ENCODE measurements around the gene CSF1. TPM values are rescaled to one million over a fixed set of nuclear protein-coding genes. Genes with fewer than 3 reads are reported as not detected.
"Not testable (repeated sequence)": the region's sequence is repeated elsewhere in the genome, so short reads cannot be mapped to it uniquely, and the experiment has no call there.

CSF1 gene
- total RNA-seq, 1 donor from 2014 or later, result 13.9 TPM

GRCh38 chr1:109950509-109950908 is 39.9 kb downstream of the CSF1 start:
- H3K4me3 ChIP-seq, result no peak overlapping the region
- intact Hi-C loops (cut with micrococcal nuclease), result no loop called here
- H3K27ac ChIP-seq (replicated peaks), result peak overlapping the region; percentile 13
- no peaks in the 10 kb centered on the region for H3K36me3 ChIP-seq
- no peak for DNase-seq
- peaks cover 20% of the 10 kb centered on the region for H3K4me1 ChIP-seq
- H3K27me3 ChIP-seq (ENCODE audit: low read depth), result no peaks in the 10 kb centered on the region
- no peak for TF ChIP-seq CTCF (IDR thresholded peaks at IDR 0.05; ENCODE audit: borderline replicate concordance)
- no peaks in the 10 kb centered on the region for H3K9me3 ChIP-seq (replicated peaks)

GRCh38 chr1:109951501-109951900 is 40.9 kb downstream of the CSF1 start:
- H3K27me3 ChIP-seq (ENCODE audit: low read depth); DNase-seq; H3K4me3 ChIP-seq; intact Hi-C loops (cut with micrococcal nuclease); H3K9me3 ChIP-seq (replicated peaks); H3K27ac ChIP-seq (replicated peaks); H3K36me3 ChIP-seq: not testable (repeated sequence)
- H3K4me1 ChIP-seq, result peaks cover 20% of the 10 kb centered on the region

GRCh38 chr1:109954041-109954512 is 43.4 kb downstream of the CSF1 start:
- intact Hi-C loops (cut with micrococcal nuclease), result no loop called here
- Histone ChIP-seq H3K27ac (replicated peaks) (peak overlapping the region; percentile 69), H3K27me3 (ENCODE audit: low read depth) (no peaks in the 10 kb centered on the region), H3K36me3 (no peaks in the 10 kb centered on the region), H3K4me1 (peaks cover 21% of the 10 kb centered on the region), H3K4me3 (no peak overlapping the region), H3K9me3 (replicated peaks) (no peaks in the 10 kb centered on the region)
- no peak for DNase-seq
- TF ChIP-seq CTCF (IDR thresholded peaks at IDR 0.05; ENCODE audit: borderline replicate concordance), result no peak

GRCh38 chr1:109959632-109959973 is 49.0 kb downstream of the CSF1 start:
- H3K27me3 ChIP-seq (ENCODE audit: low read depth), result no peaks in the 10 kb centered on the region
- peaks cover 42% of the 10 kb centered on the region for H3K4me1 ChIP-seq
- DNase-seq, result no peak
- H3K9me3 ChIP-seq (replicated peaks), result no peaks in the 10 kb centered on the region
- TF ChIP-seq CTCF (IDR thresholded peaks at IDR 0.05; ENCODE audit: borderline replicate concordance), result no peak
- no peaks in the 10 kb centered on the region for H3K36me3 ChIP-seq
- intact Hi-C loops (cut with micrococcal nuclease), result no loop called here
- H3K4me3 ChIP-seq, result no peak overlapping the region
- H3K27ac ChIP-seq (replicated peaks), result peak overlapping the region; percentile 16

- Histone ChIP-seq H3K4me3 (no peak overlapping the region), H3K4me1 (peaks cover 40% of the 10 kb centered on the region), H3K36me3 (no peaks in the 10 kb centered on the region), H3K9me3 (replicated peaks) (no peaks in the 10 kb centered on the region), H3K27me3 (ENCODE audit: low read depth) (no peaks in the 10 kb centered on the region), H3K27ac (replicated peaks) (peak overlapping the region; percentile 16)
- no peak for DNase-seq
- intact Hi-C loops (cut with micrococcal nuclease), result no loop called here
- no peak for TF ChIP-seq CTCF (IDR thresholded peaks at IDR 0.05; ENCODE audit: borderline replicate concordance)
These were observed 49.5 kb downstream of the CSF1 start for GRCh38 chr1:109959974-109960744.

- Histone ChIP-seq H3K9me3 (replicated peaks) (no peaks in the 10 kb centered on the region), H3K4me3 (no peak overlapping the region), H3K4me1 (peaks cover 40% of the 10 kb centered on the region), H3K27ac (replicated peaks) (peak overlapping the region; percentile 16), H3K27me3 (ENCODE audit: low read depth) (no peaks in the 10 kb centered on the region), H3K36me3 (no peaks in the 10 kb centered on the region)
- TF ChIP-seq CTCF (IDR thresholded peaks at IDR 0.05; ENCODE audit: borderline replicate concordance), result no peak
- no peak for DNase-seq
- intact Hi-C loops (cut with micrococcal nuclease), result no loop called here
These were observed 50.1 kb downstream of the CSF1 start for GRCh38 chr1:109960745-109961094.
